H1 (cell line): ENCODE measurements around the gene PHTF1. TPM values are rescaled to one million over a fixed set of nuclear protein-coding genes. Genes with fewer than 3 reads are reported as not detected.
A peak's percentile ranks its signal among the peaks of the same experiment; 100 is the strongest.

ENCODE experiments used
- CTCF ChIA-PET: fragments of 300-600 bp; sonication (Branson Sonifier 250); formaldehyde crosslinking; loops from one replicate; lab custom pipeline; 2021; ENCODE audit not compliant: partially characterized antibody; lab: Charles Lee
- POLR2A ChIA-PET: fragments of 300-600 bp; sonication (Branson Sonifier 250); formaldehyde crosslinking; loops from one replicate; lab custom pipeline; 2021; ENCODE audit warnings: inconsistent platforms; ENCODE audit not compliant: partially characterized antibody; lab: Charles Lee
- DNase-seq, 2 experiments: peaks; one replicate each; pipeline versions ENCODE4 v3.0.0 to v3.0.0-alpha.2; 2010 to 2022; ENCODE audit warnings: low spot score in 2 of 2, low read depth in 1 of 2, mixed read lengths in 1 of 2
- FAIRE-seq: peaks from 2 replicates; lab custom pipeline; 2011; peaks lifted over from hg19 to GRCh38; lab: Jason Lieb, UNC
- H2AFZ ChIP-seq: 2 replicates; pipeline ENCODE4 v1.8.1; 2012; ENCODE audit warnings: low read length, inconsistent platforms
- H2AK5ac ChIP-seq: 2 replicates; pipeline ENCODE4 v1.6.1; 2013; ENCODE audit warnings: low read depth, low read length
- H2BK120ac ChIP-seq: replicated peaks from 2 replicates; pipeline ENCODE3; 2013; ENCODE audit warnings: low read depth, low read length, inconsistent platforms
- H2BK12ac ChIP-seq: 2 replicates; pipeline ENCODE4 v1.6.1; 2013; ENCODE audit warnings: low read depth, low read length
- H2BK15ac ChIP-seq: 2 replicates; pipeline ENCODE4 v1.6.1; 2013; ENCODE audit warnings: low read length
- H2BK20ac ChIP-seq: 2 replicates; pipeline ENCODE4 v1.6.1; 2013; ENCODE audit warnings: low read length
- H2BK5ac ChIP-seq: 2 replicates; pipeline ENCODE4 v1.6.1; 2013; ENCODE audit warnings: low read depth, low read length
- H3K14ac ChIP-seq: 2 replicates; pipeline ENCODE4 v1.6.1; 2013; ENCODE audit warnings: inconsistent platforms; ENCODE audit not compliant: insufficient read length
- H3K18ac ChIP-seq: 2 replicates; pipeline ENCODE4 v1.6.1; 2013; ENCODE audit warnings: low read length; ENCODE audit errors: extremely low read depth
- H3K23ac ChIP-seq: 2 replicates; pipeline ENCODE4 v1.6.1; 2013; ENCODE audit warnings: inconsistent platforms; ENCODE audit not compliant: insufficient read length
- H3K23me2 ChIP-seq: 2 replicates; pipeline ENCODE4 v1.6.1; 2013; ENCODE audit warnings: low read depth, low read length
- H3K27ac ChIP-seq: 2 replicates; pipeline ENCODE4 v1.6.1; 2011; ENCODE audit warnings: low read depth, low read length, inconsistent platforms
- H3K27me3 ChIP-seq, 4 experiments: replicated peaks in 1 of 4; 1 replicate in 1 of 4; 2 replicates in 3 of 4; pipeline versions ENCODE4 v1.6.1 to v1.8.1; 2011 to 2013; ENCODE audit warnings: low read length in 3 of 4, mild to moderate bottlenecking in 3 of 4, inconsistent platforms in 2 of 4, mixed read lengths in 2 of 4, moderate library complexity in 1 of 4; ENCODE audit not compliant: control insufficient read depth in 3 of 4, insufficient read depth in 3 of 4; ENCODE audit errors: extremely low read depth in 1 of 4
- H3K36me3 ChIP-seq, 4 experiments: 2 replicates each; pipeline versions ENCODE4 v1.6.1 to v1.8.1; 2011 to 2013; ENCODE audit warnings: mild to moderate bottlenecking in 4 of 4, low read length in 3 of 4, moderate library complexity in 2 of 4, control low read depth in 1 of 4, inconsistent platforms in 1 of 4; ENCODE audit not compliant: insufficient read depth in 4 of 4, control insufficient read depth in 2 of 4
- H3K4ac ChIP-seq: replicated peaks from 2 replicates; pipeline ENCODE3; 2013; ENCODE audit warnings: low read length, low read depth, mixed read lengths, inconsistent platforms; ENCODE audit not compliant: insufficient read length
- H3K4me1 ChIP-seq, 4 experiments: replicated peaks in 1 of 4; 1 replicate in 1 of 4; 2 replicates in 3 of 4; pipeline versions ENCODE4 v1.6.1 to v1.8.1; 2011 to 2013; ENCODE audit warnings: low read length in 3 of 4, inconsistent platforms in 2 of 4, mixed read lengths in 1 of 4; ENCODE audit not compliant: insufficient read depth in 4 of 4, control insufficient read depth in 3 of 4
- H3K4me2 ChIP-seq, 2 experiments: 2 replicates each; pipeline versions ENCODE4 v1.6.1 to v1.8.1; 2011 to 2013; ENCODE audit warnings: low read depth in 2 of 2, low read length in 2 of 2, control low read depth in 1 of 2, inconsistent platforms in 1 of 2, mild to moderate bottlenecking in 1 of 2; ENCODE audit not compliant: insufficient read depth in 1 of 2
- H3K4me3 ChIP-seq, 4 experiments: fragments of 200-600, 300-600 bp in 1 of 4; sonication (generic), shearing (Covaris generic), sonication (Bioruptor Twin) in 1 of 4; 2 replicates each; pipeline versions ENCODE4 v1.5.1 to v1.8.1; 2011 to 2016; ENCODE audit warnings: low read length in 4 of 4, low read depth in 3 of 4, control low read depth in 2 of 4, inconsistent platforms in 2 of 4, mild to moderate bottlenecking in 2 of 4, mixed read lengths in 1 of 4, moderate library complexity in 1 of 4; ENCODE audit not compliant: insufficient read depth in 2 of 4; ENCODE audit errors: extremely low read depth in 1 of 4
- H3K56ac ChIP-seq: replicated peaks from 2 replicates; pipeline ENCODE3; 2013; ENCODE audit warnings: low read depth, mild to moderate bottlenecking, mixed read lengths, low read length, inconsistent platforms; ENCODE audit not compliant: insufficient read length
- H3K79me1 ChIP-seq: 2 replicates; pipeline ENCODE4 v1.6.1; 2013; ENCODE audit warnings: low read depth, low read length, control low read depth
- H3K79me2 ChIP-seq, 2 experiments: 2 replicates each; pipeline versions ENCODE4 v1.6.1 to v1.8.1; 2012 to 2013; ENCODE audit warnings: low read length in 2 of 2, mild to moderate bottlenecking in 2 of 2, inconsistent platforms in 1 of 2; ENCODE audit not compliant: insufficient read depth in 2 of 2, control insufficient read depth in 1 of 2
- H3K9ac ChIP-seq, 4 experiments: replicated peaks in 1 of 4; 1 replicate in 1 of 4; 2 replicates in 3 of 4; pipeline versions ENCODE4 v1.6.1 to v1.8.1; 2011 to 2013; ENCODE audit warnings: low read depth in 3 of 4, low read length in 3 of 4, control low read depth in 2 of 4, mild to moderate bottlenecking in 2 of 4, moderate library complexity in 2 of 4, inconsistent platforms in 1 of 4; ENCODE audit errors: extremely low read depth in 1 of 4
- H3K9me3 ChIP-seq, 2 experiments: 2 replicates each; pipeline versions ENCODE4 v1.6.1 to v1.8.1; 2012 to 2013; ENCODE audit warnings: mild to moderate bottlenecking in 2 of 2, moderate library complexity in 2 of 2, control low read depth in 1 of 2, inconsistent platforms in 1 of 2, low read depth in 1 of 2, low read length in 1 of 2, mixed read lengths in 1 of 2; ENCODE audit not compliant: insufficient read depth in 2 of 2
- H4K20me1 ChIP-seq, 2 experiments: replicated peaks in 1 of 2; 2 replicates each; pipeline versions ENCODE3 to v1.8.1; 2011 to 2013; ENCODE audit warnings: inconsistent platforms in 2 of 2, low read length in 2 of 2, mild to moderate bottlenecking in 1 of 2; ENCODE audit not compliant: insufficient read depth in 2 of 2, control insufficient read depth in 1 of 2
- H4K5ac ChIP-seq: 2 replicates; pipeline ENCODE4 v1.6.1; 2013; ENCODE audit warnings: low read length, low read depth, mixed read lengths, inconsistent platforms; ENCODE audit not compliant: insufficient read length
- H4K8ac ChIP-seq: 2 replicates; pipeline ENCODE4 v1.8.0; 2013; ENCODE audit warnings: mild to moderate bottlenecking, moderate library complexity, low read length, inconsistent platforms; ENCODE audit not compliant: insufficient read depth; ENCODE audit errors: extremely low read depth
- H4K91ac ChIP-seq: replicated peaks from 2 replicates; pipeline ENCODE3; 2013; ENCODE audit warnings: low read length, mixed read lengths, inconsistent platforms; ENCODE audit not compliant: insufficient read length
- CHD2 ChIP-seq: IDR thresholded peaks from 2 replicates; pipeline ENCODE4 v1.6.1; 2012; ENCODE audit warnings: low read length, improper control_type of control experiment
- CTBP2 ChIP-seq: IDR thresholded peaks from 2 replicates; pipeline ENCODE4 v1.7.0; 2011; ENCODE audit warnings: borderline replicate concordance, mild to moderate bottlenecking, moderate library complexity, mixed read lengths, low read length; ENCODE audit not compliant: insufficient read depth, insufficient read length
- GABPA ChIP-seq: IDR thresholded peaks from 2 replicates; pipeline ENCODE4 v1.6.1; 2011; ENCODE audit warnings: mild to moderate bottlenecking, low read length, moderate library complexity, borderline replicate concordance; ENCODE audit not compliant: insufficient read depth
- GTF2F1 ChIP-seq: IDR thresholded peaks from 2 replicates; pipeline ENCODE4 v1.6.1; 2012; ENCODE audit warnings: low read depth, low read length, improper control_type of control experiment, borderline replicate concordance
- JUN ChIP-seq: IDR thresholded peaks from 2 replicates; pipeline ENCODE4 v1.6.1; 2011; ENCODE audit warnings: low read depth, mild to moderate bottlenecking, improper control_type of control experiment, low read length
- KDM5A ChIP-seq: fragments of 200-600 bp; IDR thresholded peaks from 2 replicates; pipeline ENCODE4 v1.7.1; 2012; ENCODE audit warnings: mild to moderate bottlenecking, low read length, inconsistent platforms, mixed read lengths
- MAX ChIP-seq: IDR thresholded peaks from 2 replicates; pipeline ENCODE4 v1.6.1; 2012; ENCODE audit warnings: inconsistent platforms
- SAP30 ChIP-seq: fragments of 300-600 bp; sonication (generic); IDR thresholded peaks from 2 replicates; pipeline ENCODE4 v1.7.1; 2012; ENCODE audit warnings: low read length, moderate library complexity, mild to moderate bottlenecking, inconsistent platforms; ENCODE audit not compliant: insufficient read depth, insufficient replicate concordance
- SIX5 ChIP-seq: IDR thresholded peaks from 2 replicates; pipeline ENCODE4 v1.6.1; 2011; ENCODE audit warnings: mild to moderate bottlenecking, low read depth, low read length
- SRF ChIP-seq: IDR thresholded peaks from 2 replicates; pipeline ENCODE4 v1.6.1; 2011; ENCODE audit warnings: mild to moderate bottlenecking, low read depth, low read length, moderate library complexity
- TAF1 ChIP-seq: IDR thresholded peaks from 2 replicates; pipeline ENCODE4 v1.6.1; 2011; ENCODE audit warnings: mild to moderate bottlenecking, low read depth, low read length
- WGBS, 2 experiments: shearing (Covaris generic) in 1 of 2; methylation state at CpG; one replicate each; pipeline versions ENCODE4 v1.1.6 to v1.1.7; 2013 to 2015; ENCODE audit warnings: low lambda C conversion rate in 2 of 2, mixed read lengths in 2 of 2, inconsistent platforms in 1 of 2, low coverage in 1 of 2, missing lambda C conversion rate in 1 of 2; ENCODE audit not compliant: insufficient replicate concordance in 2 of 2, insufficient coverage in 1 of 2, insufficient read length in 1 of 2; ENCODE audit errors: extremely low coverage in 1 of 2, missing lambda C conversion rate in 1 of 2; 5-methylcytosine and 5-hydroxymethylcytosine counted together
- polyA plus RNA-seq, 7 experiments: library from polyadenylated mRNA; depleted of rRNA in 3 of 7; stranded (reverse) in 5 of 7; unstranded in 2 of 7; fragments of >200 nt in 5 of 7; fragments of 200-250 nt in 2 of 7; gene quantifications; 1 replicate in 5 of 7; 2 replicates in 1 of 7; 4 replicates in 1 of 7; pipeline versions ENCODE4 v1.2.1 to v1.2.3, GENCODE V29; 2011 to 2013; ENCODE audit warnings: missing spikeins in 2 of 7, mixed read lengths in 2 of 7
- total RNA-seq: library from RNA; stranded (reverse); fragmentation: NEBNext Ultra II Directional; extraction: Animal tissue kit (Norgen Biotek cat#: 25700); gene quantifications from 2 replicates; pipeline ENCODE4 v1.2.1, GENCODE V29; 2021

Gene PHTF1
- total and polyA plus RNA-seq, 2 of the 8 experiments (the other 6 are each of a cell fraction or from before 2014, with no cell fraction given), result 9.1 to 26.9 TPM

DNA sequence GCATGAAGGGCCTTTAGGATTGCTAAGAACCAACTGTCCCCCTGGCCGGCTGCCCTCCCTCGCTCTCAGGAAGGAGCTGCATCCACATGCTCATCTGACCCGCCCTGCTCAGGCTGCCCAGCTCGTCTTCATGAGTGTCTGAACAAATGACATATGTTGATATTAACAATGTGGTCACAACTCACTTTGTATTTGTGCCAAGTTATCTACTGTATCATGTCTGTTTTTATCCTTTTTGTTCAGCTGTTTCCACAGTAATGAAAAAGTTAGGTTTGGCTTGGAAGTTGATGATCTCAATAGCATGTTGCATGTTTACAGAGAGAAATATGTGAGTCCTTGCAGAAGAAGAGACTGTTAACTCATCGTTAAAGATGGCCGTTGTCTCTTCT lies 75.1 kb downstream of the PHTF1 start:
- no peak overlapping the region for H2AFZ ChIP-seq
- H4K5ac ChIP-seq, result no peak overlapping the region
- H3K23ac ChIP-seq, result no peak overlapping the region
- H3K4me2 ChIP-seq, result no peak overlapping the region
- no peaks in the 10 kb centered on the region for H3K23me2 ChIP-seq
- POLR2A ChIA-PET, result interaction anchor here (0.7 kb wide), 1 partner anchor 76 kb away, joined by 4 read pairs; no protein-coding TSS in a partner anchor
- no peak overlapping the region for H4K91ac ChIP-seq
- H3K27me3 ChIP-seq, result no peaks in the 10 kb centered on the region
- H2BK12ac ChIP-seq, result no peak overlapping the region
- no peak overlapping the region for H3K4ac ChIP-seq
- no peaks in the 10 kb centered on the region for H3K79me2 ChIP-seq
- H4K20me1 ChIP-seq, result no peaks in the 10 kb centered on the region
- H3K18ac ChIP-seq, result no peak overlapping the region
- CTCF ChIA-PET, result no interaction called here
- no peak overlapping the region for H2BK5ac ChIP-seq
- H3K27ac ChIP-seq, result no peak overlapping the region
- no peak overlapping the region for H2AK5ac ChIP-seq
- H3K36me3 ChIP-seq, result 0 out of 8 replicates have a peak, but pooled peaks cover 0 to 2% (median 0%) of the 10 kb centered on the region in 4 experiments
- no peak overlapping the region for H3K56ac ChIP-seq
- no peak overlapping the region for H3K4me3 ChIP-seq
- H3K14ac ChIP-seq, result no peak overlapping the region
- no peak overlapping the region for H4K8ac ChIP-seq
- H3K9me3 ChIP-seq, result no peaks in the 10 kb centered on the region; a peak in 1 of 4 replicates
- no peaks in the 10 kb centered on the region for H3K79me1 ChIP-seq
- FAIRE-seq, result no peak
- WGBS, 2 experiments, result 92% methylated on average over 6 of the region's 6 CpGs; no CpG with 5 or more reads in 1 of the 2 experiments
- H2BK20ac ChIP-seq, result 0 out of 2 replicates have a peak overlapping the region, but pooled peaks have one; percentile 61
- DNase-seq, result no peak
- no peak overlapping the region for H2BK120ac ChIP-seq
- no peak overlapping the region for H3K9ac ChIP-seq
- no peak overlapping the region for H2BK15ac ChIP-seq
- peaks cover 0 to 3% (median 0%) of the 10 kb centered on the region in 4 experiments; a peak in 1 of 7 replicates for H3K4me1 ChIP-seq
- TF ChIP-seq TAF1 (no peak), JUN (no peak), GABPA (no peak), GTF2F1 (no peak), SIX5 (no peak), SRF (no peak), CTBP2 (no peak), CHD2 (no peak), KDM5A (no peak), MAX (no peak), SAP30 (no peak)
